Measurements from ENCODE around the gene UQCR11.

DNA sequence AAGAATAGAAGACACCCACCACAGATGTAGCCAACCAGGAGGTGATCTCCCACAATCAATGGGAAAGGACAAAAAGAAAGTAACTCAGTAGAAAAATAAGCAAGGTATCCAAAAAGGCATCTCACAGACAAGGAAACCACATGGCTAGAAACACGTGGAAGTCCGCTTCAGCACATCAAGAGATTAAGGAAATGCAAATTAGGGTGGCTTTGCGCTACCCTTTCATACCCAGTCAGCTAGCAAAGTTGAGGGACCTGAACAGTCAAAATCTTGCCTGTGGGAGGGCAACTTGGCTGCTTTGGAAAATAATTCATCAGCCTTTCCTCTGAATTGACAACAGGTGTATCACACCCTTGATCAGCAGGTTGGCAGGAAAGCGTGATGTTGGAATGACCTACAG, 11.6 kb upstream of the UQCR11 start:
- TF ChIP-seq, protein P1, sequence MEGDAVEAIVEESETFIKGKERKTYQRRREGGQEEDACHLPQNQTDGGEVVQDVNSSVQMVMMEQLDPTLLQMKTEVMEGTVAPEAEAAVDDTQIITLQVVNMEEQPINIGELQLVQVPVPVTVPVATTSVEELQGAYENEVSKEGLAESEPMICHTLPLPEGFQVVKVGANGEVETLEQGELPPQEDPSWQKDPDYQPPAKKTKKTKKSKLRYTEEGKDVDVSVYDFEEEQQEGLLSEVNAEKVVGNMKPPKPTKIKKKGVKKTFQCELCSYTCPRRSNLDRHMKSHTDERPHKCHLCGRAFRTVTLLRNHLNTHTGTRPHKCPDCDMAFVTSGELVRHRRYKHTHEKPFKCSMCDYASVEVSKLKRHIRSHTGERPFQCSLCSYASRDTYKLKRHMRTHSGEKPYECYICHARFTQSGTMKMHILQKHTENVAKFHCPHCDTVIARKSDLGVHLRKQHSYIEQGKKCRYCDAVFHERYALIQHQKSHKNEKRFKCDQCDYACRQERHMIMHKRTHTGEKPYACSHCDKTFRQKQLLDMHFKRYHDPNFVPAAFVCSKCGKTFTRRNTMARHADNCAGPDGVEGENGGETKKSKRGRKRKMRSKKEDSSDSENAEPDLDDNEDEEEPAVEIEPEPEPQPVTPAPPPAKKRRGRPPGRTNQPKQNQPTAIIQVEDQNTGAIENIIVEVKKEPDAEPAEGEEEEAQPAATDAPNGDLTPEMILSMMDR (IDR thresholded peaks at IDR 0.05), result no peak
- no peak for TF ChIP-seq EP300 (IDR thresholded peaks at IDR 0.05)
- no peak for TF ChIP-seq POLR2A (IDR thresholded peaks at IDR 0.05)
- TF ChIP-seq POLR2AphosphoS5 (IDR thresholded peaks at IDR 0.05), result no peak

Data from upper lobe of left lung (tissue), 4 donors.